Caco-2 (cell line): ENCODE data around the gene SH3TC2. TPM values are rescaled to one million over a fixed set of nuclear protein-coding genes. Genes with fewer than 3 reads are reported as not detected.

Experiments
- BruUV-seq: library from RNA; stranded (reverse); fragments of 400-500 nt; replicated peaks from 2 replicates; lab custom pipeline; 2021; lab: Mats Ljungman, UMichigan
- CTCF ChIA-PET: fragments of 300-600 bp; sonication (Branson Sonifier 250); formaldehyde crosslinking; loops from one replicate; lab custom pipeline; 2022; ENCODE audit warnings: antibody characterized with exemption; lab: Charles Lee
- POLR2A ChIA-PET: fragments of 300-600 bp; sonication (Branson Sonifier 250); formaldehyde crosslinking; loops from one replicate; lab custom pipeline; 2022; ENCODE audit warnings: antibody characterized with exemption; lab: Charles Lee
- DNase-seq, 2 experiments: peaks; one replicate each; pipeline versions ENCODE4 v3.0.0 to v3.0.0-alpha.2; 2020 to 2022
- H3K27me3 ChIP-seq: replicated peaks from 2 replicates; pipeline ENCODE4 v1.6.0; 2011; ENCODE audit warnings: low read length; ENCODE audit not compliant: control insufficient read depth, insufficient read depth
- H3K36me3 ChIP-seq: 2 replicates; pipeline ENCODE4 v1.5.1; 2011; ENCODE audit warnings: low read length; ENCODE audit not compliant: control insufficient read depth, insufficient read depth
- H3K4me1 ChIP-seq: fragments of 250-450 bp; sonication (Bioruptor Pico); 2 replicates; pipeline ENCODE4 v1.5.1; 2020; ENCODE audit warnings: mild to moderate bottlenecking
- H3K4me3 ChIP-seq: 2 replicates; pipeline ENCODE4 v1.5.1; 2011; ENCODE audit warnings: low read depth, mild to moderate bottlenecking, control low read depth, low read length
- H3K9me3 ChIP-seq: fragments of 250-450 bp; sonication (Bioruptor Pico); 2 replicates; pipeline ENCODE4 v1.5.1; 2020; ENCODE audit warnings: mild to moderate bottlenecking, moderate library complexity
- H3K27ac Mint-ChIP-seq: one replicate; pipeline ENCODE4 v1.8.0; 2022; ENCODE audit warnings: mixed read lengths; ENCODE audit not compliant: unreplicated experiment
- H3K27me3 Mint-ChIP-seq: one replicate; pipeline ENCODE4 v1.8.0; 2022; ENCODE audit warnings: mixed read lengths; ENCODE audit not compliant: insufficient read depth, unreplicated experiment
- H3K36me3 Mint-ChIP-seq: one replicate; pipeline ENCODE4 v1.8.0; 2022; ENCODE audit warnings: mild to moderate bottlenecking, mixed read lengths; ENCODE audit not compliant: insufficient read depth, unreplicated experiment
- H3K4me1 Mint-ChIP-seq: one replicate; pipeline ENCODE4 v1.8.0; 2022; ENCODE audit warnings: low read depth, mixed read lengths; ENCODE audit not compliant: unreplicated experiment
- H3K4me3 Mint-ChIP-seq: one replicate; pipeline ENCODE4 v1.8.0; 2022; ENCODE audit warnings: mild to moderate bottlenecking, moderate library complexity, mixed read lengths; ENCODE audit not compliant: unreplicated experiment
- H3K9me3 Mint-ChIP-seq: one replicate; pipeline ENCODE4 v1.8.0; 2022; ENCODE audit warnings: mixed read lengths; ENCODE audit not compliant: unreplicated experiment
- intact Hi-C: fragments of 100-400 bp; cut with micrococcal nuclease; formaldehyde crosslinking; loops from one replicate; pipeline ENCODE4 v1.10.0; 2022; ENCODE audit not compliant: unreplicated experiment
- total RNA-seq: library from RNA; stranded (reverse); gene quantifications from 2 replicates; pipeline ENCODE4 v1.2.3, GENCODE V29; 2022
- TF ChIP-seq, protein P1 (sequence below), 2 experiments: fragments of 200-600 bp in 1 of 2; IDR thresholded peaks; 1 replicate in 1 of 2; 2 replicates in 1 of 2; pipeline versions ENCODE4 v1.5.1 to v1.8.0; 2011 to 2022; ENCODE audit warnings: antibody characterized with exemption in 1 of 2, control low read depth in 1 of 2, inconsistent platforms in 1 of 2, low read depth in 1 of 2, low read length in 1 of 2, mild to moderate bottlenecking in 1 of 2, moderate library complexity in 1 of 2; ENCODE audit not compliant: insufficient read depth in 1 of 2, severe bottlenecking in 1 of 2, unreplicated experiment in 1 of 2

The SH3TC2 gene
- total RNA-seq, 1 experiment from 2014 or later, result 5.8 TPM

DNA sequence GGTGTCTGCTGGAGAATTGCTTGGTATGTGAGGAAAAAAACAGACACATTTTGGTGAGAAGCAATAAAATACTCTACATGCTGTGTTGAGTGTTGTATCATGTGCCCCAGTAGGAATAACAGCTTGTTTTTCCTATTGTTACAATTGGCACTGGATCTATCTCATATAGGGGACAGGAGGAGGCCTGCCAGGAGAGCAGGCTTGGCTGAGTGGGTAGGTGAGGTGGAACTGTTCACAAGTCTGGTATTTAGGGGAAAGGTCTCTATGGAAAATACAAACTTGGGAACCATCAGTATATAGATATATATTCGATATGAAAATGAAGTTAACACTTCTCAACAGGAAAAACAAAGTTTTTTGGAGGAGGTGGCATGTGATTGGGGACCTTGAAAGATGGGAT lies 9.5 kb upstream of the SH3TC2 start:
- Histone ChIP-seq H3K27me3 (no peaks in the 10 kb centered on the region), H3K4me3 (no peak overlapping the region), H3K36me3 (no peaks in the 10 kb centered on the region), H3K9me3 (no peaks in the 10 kb centered on the region), H3K4me1 (no peaks in the 10 kb centered on the region)
- intact Hi-C loops, result no loop called here
- BruUV-seq, result no TSS peak
- CTCF ChIA-PET, result no interaction called here
- peaks cover 9% of the 10 kb centered on the region for H3K27me3 Mint-ChIP-seq
- POLR2A ChIA-PET, result no interaction called here
- H3K4me3 Mint-ChIP-seq, result no peak overlapping the region
- H3K4me1 Mint-ChIP-seq, result no peaks in the 10 kb centered on the region
- no peak for DNase-seq
- TF ChIP-seq, protein P1, sequence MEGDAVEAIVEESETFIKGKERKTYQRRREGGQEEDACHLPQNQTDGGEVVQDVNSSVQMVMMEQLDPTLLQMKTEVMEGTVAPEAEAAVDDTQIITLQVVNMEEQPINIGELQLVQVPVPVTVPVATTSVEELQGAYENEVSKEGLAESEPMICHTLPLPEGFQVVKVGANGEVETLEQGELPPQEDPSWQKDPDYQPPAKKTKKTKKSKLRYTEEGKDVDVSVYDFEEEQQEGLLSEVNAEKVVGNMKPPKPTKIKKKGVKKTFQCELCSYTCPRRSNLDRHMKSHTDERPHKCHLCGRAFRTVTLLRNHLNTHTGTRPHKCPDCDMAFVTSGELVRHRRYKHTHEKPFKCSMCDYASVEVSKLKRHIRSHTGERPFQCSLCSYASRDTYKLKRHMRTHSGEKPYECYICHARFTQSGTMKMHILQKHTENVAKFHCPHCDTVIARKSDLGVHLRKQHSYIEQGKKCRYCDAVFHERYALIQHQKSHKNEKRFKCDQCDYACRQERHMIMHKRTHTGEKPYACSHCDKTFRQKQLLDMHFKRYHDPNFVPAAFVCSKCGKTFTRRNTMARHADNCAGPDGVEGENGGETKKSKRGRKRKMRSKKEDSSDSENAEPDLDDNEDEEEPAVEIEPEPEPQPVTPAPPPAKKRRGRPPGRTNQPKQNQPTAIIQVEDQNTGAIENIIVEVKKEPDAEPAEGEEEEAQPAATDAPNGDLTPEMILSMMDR (IDR thresholded peaks at IDR 0.05; ENCODE audit: insufficient read depth in 1 of 2, low read depth in 1 of 2, low read length in 1 of 2, severe bottlenecking in 1 of 2, unreplicated experiment in 1 of 2), result no peak
- H3K36me3 Mint-ChIP-seq, result no peaks in the 10 kb centered on the region
- no peak overlapping the region for H3K27ac Mint-ChIP-seq
- H3K9me3 Mint-ChIP-seq, result peaks cover 9% of the 10 kb centered on the region

DNA sequence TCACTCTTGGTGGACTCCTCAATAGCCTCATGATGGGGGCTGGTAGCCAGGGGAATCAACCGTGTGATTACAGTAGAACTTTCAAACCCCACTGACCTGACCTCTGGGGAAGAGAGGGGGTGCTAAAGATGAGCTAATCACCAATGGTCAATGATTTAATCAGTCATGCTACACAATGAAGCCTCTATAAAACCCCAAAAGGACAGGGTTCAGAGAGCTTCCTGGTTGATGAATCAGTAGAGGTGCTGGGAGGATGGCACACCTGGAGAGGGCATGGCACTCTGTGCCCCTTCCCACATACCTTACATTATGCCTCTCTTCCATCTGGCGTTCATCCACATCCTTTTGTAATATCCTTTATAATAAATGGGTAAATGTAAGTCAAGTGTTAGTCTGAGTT lies 8.9 kb upstream of the SH3TC2 start:
- ChIA-PET POLR2A (no interaction called here), CTCF (interaction anchor here (1.2 kb wide), 1 partner anchor 43 kb away, joined by 3 read pairs; no protein-coding TSS in a partner anchor)
- BruUV-seq, result no TSS peak
- Mint-ChIP-seq H3K9me3 (peaks cover 12% of the 10 kb centered on the region), H3K4me1 (no peaks in the 10 kb centered on the region), H3K27me3 (peaks cover 9% of the 10 kb centered on the region), H3K4me3 (no peak overlapping the region), H3K27ac (no peak overlapping the region), H3K36me3 (no peaks in the 10 kb centered on the region)
- Histone ChIP-seq H3K9me3 (no peaks in the 10 kb centered on the region), H3K27me3 (no peaks in the 10 kb centered on the region), H3K4me1 (no peaks in the 10 kb centered on the region), H3K36me3 (no peaks in the 10 kb centered on the region), H3K4me3 (no peak overlapping the region)
- intact Hi-C loops, result no loop called here
- TF ChIP-seq, protein P1 (IDR thresholded peaks at IDR 0.05; ENCODE audit: insufficient read depth in 1 of 2, low read depth in 1 of 2, low read length in 1 of 2, severe bottlenecking in 1 of 2, unreplicated experiment in 1 of 2), result no peak
- no peak for DNase-seq

DNA sequence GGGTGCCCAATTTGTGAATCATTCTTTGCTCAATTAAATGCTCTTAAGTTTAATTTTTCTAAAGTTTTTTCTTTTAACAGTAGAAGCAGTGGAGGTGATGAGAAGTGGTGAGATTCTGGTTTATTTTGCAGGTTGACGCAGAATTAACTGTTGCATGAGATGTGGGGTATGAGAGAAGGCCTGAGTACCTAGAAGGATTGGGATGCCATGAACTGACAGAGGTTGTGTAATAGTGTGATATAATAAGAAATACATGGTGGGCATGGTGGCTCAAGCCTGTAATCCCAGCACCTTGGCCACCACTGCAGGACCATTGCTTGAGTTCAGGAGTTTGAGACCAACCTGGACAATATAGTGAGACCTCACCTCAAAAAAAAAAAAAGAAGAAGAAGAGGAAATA lies 8.4 kb upstream of the SH3TC2 start:
- Mint-ChIP-seq H3K4me1 (no peaks in the 10 kb centered on the region), H3K36me3 (no peaks in the 10 kb centered on the region), H3K27me3 (peaks cover 8% of the 10 kb centered on the region), H3K4me3 (no peak overlapping the region), H3K9me3 (peaks cover 17% of the 10 kb centered on the region), H3K27ac (no peak overlapping the region)
- ChIA-PET CTCF (interaction anchor here (1.2 kb wide), 1 partner anchor 43 kb away, joined by 3 read pairs; no protein-coding TSS in a partner anchor), POLR2A (no interaction called here)
- Histone ChIP-seq H3K4me1 (no peaks in the 10 kb centered on the region), H3K9me3 (no peaks in the 10 kb centered on the region), H3K36me3 (no peaks in the 10 kb centered on the region), H3K4me3 (no peak overlapping the region), H3K27me3 (no peaks in the 10 kb centered on the region)
- intact Hi-C loops, result no loop called here
- DNase-seq, result no peak
- no TSS peak for BruUV-seq
- TF ChIP-seq, protein P1 (IDR thresholded peaks at IDR 0.05; ENCODE audit: insufficient read depth in 1 of 2, low read depth in 1 of 2, low read length in 1 of 2, severe bottlenecking in 1 of 2, unreplicated experiment in 1 of 2), result no peak
